HG03139 (cell line): ENCODE measurements around the gene ZNF157.
"Not testable (repeated sequence)": the region's sequence is repeated elsewhere in the genome, so short reads cannot be mapped to it uniquely, and the experiment has no call there.

Experiments
- ATAC-seq: cut with Tn5 transposase; IDR thresholded peaks from one replicate; pipeline ENCODE4 v1.9.1; 2021; ENCODE audit not compliant: unreplicated experiment

ZNF157 gene

DNA sequence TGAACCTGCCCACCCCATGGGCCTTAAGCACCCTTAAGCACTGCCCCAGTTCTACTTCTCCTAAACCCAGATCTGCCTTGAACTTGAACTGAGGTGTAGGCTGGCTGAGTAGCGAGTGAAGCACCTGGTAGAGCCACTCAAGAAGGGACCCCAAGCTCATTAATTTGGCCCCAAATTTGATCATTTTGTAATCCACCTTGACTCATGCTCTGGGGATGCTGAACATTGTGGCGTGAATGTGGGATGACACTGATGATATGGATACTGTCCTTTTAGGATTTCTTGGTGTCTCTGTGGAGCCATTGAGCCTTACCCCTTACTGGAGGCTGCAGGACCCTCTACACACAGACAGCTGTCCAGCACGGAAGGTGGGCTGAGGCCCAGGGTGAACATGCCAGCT lies at the start of gene ZNF157:
TSS of gene ZNF157 (plus strand) at position 301 of the 400 bp plus-strand sequence. CDS start at position 392, 91 bp downstream.
- no peak for ATAC-seq

DNA sequence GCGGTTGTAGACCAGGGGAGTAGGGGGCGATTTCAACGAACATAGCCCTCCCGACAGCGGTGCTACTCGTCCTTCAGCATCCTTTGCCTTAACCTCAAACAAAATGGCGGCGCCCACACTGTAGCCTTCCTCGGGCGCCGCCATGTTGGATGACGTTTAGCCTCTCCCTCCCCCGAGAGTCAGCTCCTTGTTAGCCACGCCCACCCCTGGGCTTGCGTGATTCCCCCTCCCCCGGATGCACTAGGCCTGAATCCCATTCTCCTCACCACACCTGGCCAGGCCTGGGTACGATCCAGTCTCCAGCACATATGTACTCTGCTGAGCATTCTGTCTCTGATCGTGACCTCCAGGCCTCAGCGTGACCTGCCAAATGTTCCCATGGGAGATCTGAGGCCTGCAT lies 49.0 kb upstream of the ZNF157 start:
- no peak for ATAC-seq

- ATAC-seq = no peak
Observed at GRCh38 chrX:47321823-47322371, 48.5 kb upstream of the ZNF157 start.

GRCh38 chrX:47327902-47328301 lies 42.5 kb upstream of the ZNF157 start:
- ATAC-seq = no peak

DNA sequence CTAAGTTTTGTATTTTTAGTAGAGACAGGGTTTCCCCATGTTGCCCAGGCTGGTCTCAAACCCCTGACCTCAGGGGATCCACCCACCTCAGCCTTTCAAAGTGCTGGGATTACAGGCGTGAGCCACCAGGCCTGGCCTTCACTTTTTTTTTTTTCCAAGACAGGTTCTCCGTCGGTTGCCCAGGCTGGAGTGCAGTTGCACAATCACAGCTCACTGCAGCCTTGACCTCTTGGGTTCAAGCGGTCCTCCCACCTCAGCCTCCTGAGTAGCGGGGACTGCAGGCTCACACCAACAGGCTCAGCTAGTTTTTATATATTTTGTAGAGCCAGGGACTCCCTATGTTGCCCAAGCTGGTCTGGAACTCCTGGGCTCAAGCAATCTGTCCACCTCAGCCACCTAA lies 37.6 kb upstream of the ZNF157 start:
- ATAC-seq = not testable (repeated sequence)

DNA sequence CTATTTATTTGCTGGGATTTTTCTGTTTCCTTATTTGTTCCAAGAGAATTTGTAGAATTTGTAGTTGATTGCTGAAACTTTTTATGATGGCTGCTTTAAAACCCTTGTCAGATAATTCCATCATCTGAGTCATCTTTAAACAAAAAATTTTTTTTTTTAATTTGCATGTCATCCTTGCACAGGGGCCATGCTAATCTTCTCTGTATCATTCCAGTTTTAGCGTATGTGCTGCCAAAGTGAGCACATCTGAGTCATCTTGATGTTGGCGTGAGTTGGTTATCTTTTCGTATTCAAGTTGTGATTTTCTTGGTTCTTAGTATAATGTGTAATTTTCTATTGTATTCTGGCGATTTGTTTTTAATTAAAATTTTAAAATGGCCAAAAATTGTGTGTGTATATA lies 18.7 kb upstream of the ZNF157 start:
- no peak for ATAC-seq

DNA sequence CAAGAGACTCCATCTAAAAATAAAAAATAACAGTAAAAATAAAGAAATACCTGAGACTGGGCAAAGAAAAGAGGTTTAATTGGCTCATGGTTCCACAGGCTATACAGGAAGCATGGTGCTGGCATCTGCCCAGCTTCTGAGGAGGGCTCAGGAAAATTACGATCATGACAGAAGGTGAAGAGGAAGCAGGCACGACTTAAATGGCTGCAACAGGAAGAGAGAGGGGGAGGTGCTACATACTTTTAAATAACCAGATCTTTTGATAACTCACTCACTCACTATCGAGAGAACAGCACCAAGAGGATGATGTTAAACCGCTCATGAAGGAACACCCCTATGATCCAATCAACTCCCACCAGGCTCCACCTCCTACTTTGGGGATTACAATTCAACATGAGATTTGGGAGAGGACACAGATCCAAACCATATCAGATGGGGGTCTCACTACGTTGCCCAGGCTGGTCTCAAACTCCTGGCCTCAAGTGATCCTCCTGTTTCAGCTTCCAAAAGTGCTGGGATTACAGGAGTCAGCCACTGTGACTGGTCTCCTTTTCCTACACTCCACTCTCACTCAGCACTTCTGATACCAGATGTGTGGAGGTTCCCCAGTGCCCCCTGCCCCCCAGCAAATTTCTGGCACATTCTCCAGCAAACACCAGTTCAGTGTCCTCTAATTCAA lies 11.9 kb upstream of the ZNF157 start:
- ATAC-seq = no peak

DNA sequence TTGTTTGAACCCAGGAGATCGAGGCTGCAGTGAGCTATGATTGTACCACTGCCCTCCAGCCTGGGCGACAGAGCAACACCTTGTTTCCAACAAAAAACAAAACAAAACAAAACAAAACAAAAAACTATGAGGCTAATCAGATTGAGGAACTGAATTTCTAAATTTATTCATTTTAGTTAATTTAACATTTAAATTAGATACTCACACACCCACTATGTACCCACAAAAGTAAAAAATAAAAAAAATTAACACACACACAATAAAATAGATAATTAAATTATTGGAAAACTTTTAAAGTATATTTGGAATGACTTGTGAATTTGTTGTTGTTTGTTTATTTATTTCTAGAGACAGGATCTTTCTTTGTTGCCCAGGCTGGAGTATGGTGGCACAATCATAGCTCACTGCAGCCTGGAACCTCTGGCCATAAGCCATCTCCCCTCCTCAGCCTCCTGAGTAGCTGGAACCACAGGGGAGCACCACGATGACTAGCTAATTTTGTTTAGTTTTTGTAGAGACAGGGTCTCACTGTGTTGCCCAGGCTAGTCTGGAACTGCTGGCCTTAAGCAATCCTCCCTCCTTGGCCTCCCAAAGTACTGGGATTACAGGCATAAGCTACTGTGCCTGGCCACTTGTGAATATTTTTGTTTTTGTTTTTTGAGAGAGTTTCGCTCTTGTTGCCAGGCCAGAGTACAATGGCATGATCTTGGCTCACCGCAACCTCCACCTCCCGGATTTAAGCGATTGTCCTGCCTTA lies 9.8 kb upstream of the ZNF157 start:
- no peak for ATAC-seq

DNA sequence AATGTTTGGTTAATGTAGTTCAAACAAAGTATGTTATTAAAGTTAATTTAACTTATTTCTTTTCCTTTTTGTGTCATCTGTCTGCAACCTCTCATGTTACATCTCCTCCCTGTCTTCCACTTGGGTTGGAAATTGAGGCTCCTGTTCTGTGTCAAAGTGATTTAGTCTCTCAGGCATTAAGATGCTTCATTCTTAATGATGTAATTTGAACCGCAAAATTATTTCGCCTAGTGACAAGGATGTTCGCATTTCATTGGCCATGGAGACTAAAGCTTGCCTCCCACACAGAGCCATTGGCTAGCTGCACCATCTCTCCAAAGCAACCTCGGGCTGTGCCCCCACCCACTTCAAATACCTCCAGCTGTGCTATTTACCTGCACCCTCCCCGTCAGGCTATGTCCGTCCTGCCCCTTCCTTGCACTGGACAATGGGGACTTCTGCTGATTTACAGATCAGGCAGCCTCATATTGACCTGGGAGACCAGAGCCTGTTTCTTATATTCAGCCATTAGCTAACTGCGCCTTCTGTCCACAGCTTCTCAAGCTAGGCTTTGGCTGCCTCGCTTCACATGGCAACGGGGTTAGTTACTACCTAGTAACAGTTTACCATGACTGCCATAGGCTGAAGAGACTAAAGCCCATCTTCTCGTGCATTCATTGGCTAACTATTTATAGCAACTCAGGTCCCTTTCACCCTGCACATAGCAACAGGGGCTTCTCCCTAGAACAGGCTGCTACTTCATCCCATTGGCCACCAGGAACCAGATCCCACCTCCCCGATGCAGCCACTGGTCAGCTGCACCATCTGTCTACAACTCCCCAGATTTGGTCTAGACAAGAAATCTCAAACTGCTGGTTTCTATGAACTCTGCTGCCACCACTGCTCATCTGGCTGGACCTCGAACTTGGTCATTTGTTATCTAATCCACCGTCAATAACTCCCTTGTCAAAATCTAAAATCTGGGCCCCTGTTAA lies 8.6 kb upstream of the ZNF157 start:
- peak; percentile 82 for ATAC-seq

- ATAC-seq = peak; percentile 40
Observed at GRCh38 chrX:47366041-47366722, 4.2 kb upstream of the ZNF157 start.

- ATAC-seq = no peak
Observed at GRCh38 chrX:47373198-47373597, 2.8 kb downstream of the ZNF157 start.

GRCh38 chrX:47380268-47380667 lies 9.9 kb downstream of the ZNF157 start:
- no peak for ATAC-seq

- ATAC-seq = not testable (repeated sequence)
Observed at GRCh38 chrX:47380837-47381236, 10.5 kb downstream of the ZNF157 start.

GRCh38 chrX:47384502-47384901 lies 14.1 kb downstream of the ZNF157 start:
- ATAC-seq = no peak

DNA sequence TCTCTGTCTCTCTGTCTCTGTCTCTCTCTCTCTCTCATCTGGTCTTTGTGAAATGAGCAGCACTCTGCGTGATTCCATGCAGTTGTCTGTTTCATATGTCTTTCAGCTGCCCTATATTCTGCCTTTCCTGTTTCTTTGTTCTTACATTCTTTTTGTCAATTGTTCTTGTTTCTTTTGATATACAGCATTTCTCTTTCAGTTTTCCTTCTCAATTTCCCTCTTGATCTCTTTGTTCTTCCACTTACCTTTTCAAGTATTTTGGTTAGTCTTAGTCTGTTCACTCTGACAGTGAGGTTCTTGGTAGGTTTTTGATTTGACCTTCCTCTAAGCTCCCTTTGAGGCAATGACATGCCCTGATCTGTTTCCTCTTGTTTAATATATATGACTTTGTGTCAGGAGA lies 20.4 kb downstream of the ZNF157 start:
- ATAC-seq = no peak

DNA sequence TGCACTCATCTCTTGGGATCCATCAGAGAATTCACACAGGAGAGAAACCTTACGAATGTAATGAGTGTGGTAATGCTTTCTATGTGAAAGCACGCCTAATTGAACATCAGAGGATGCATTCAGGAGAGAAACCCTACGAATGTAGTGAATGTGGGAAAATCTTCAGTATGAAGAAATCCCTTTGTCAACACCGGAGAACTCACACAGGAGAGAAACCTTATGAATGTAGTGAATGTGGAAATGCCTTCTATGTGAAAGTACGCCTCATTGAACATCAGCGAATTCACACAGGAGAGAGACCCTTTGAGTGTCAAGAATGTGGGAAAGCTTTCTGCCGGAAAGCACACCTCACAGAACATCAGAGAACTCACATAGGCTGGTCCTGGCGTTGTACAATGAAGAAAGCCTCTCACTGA lies 42.8 kb downstream of the ZNF157 start:
- no peak for ATAC-seq

DNA sequence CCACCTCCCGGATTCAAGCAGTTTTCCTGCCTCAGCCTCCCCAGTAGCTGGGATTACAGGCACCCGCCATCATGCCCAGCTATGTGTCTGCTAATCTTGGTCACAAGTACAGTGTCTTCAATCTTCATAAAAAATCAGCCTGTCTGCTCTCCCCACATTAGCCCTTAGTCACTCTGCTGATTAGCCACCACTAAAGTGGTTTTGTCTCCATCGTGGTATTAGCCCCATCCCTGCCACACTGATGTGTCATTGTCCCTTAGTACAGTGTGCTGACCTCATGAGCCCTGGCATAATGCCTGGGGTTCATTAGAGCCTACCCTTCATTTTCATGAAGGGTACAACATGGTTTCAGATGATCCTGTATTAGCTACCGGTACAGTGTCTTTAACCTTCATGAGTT lies 49.9 kb downstream of the ZNF157 start:
- ATAC-seq = no peak

- no peak for ATAC-seq
Observed at GRCh38 chrX:47420962-47421361, 50.6 kb downstream of the ZNF157 start.

- ATAC-seq = no peak
Observed at GRCh38 chrX:47422444-47422843, 52.1 kb downstream of the ZNF157 start.

DNA sequence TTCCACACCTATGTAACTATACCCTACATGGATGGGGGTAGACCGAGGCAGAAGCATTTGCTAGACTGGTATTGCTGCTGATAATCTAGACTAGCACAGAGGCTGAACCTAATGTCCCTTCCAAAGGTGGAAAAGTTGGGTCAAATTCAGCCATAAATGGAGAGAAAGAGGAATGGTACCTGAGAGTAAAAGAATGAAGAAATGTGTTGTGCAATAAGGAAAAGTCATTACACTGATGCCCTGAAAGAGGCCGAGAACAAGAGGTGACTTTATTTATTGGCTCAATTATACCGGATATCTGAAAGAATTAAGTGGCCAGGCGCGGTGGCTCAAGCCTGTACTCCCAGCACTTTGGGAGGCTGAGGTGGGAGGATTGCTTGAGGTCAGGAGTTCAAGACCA lies 60.5 kb downstream of the ZNF157 start:
- ATAC-seq = no peak

GRCh38 chrX:47446431-47446830 lies 76.1 kb downstream of the ZNF157 start:
- ATAC-seq = no peak
